ENCODE measurements around the gene DDX10.

DDX10 gene

DNA sequence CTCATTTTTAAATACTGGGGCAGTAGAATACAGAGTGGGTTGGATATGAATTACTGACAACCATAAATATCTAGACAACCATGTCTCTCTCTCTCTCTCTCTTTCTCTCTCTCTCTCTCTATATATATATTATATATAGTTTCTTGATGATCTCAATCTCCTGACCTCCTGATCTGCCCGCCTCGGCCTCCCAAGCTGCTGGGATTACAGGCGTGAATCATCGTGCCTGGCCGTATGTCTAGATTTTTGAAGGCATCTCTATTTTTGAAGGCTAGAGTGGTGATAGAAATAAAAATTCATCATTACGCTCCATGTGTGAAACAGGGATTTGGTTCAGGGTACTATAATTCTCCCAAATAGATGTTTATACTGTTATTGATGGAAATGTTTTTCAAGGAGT lies 84.1 kb downstream of the DDX10 start:
- no peak for DNase-seq (ENCODE audit: low spot score)
- no peak overlapping the region for H3K27ac ChIP-seq
- TF ChIP-seq, protein P1, sequence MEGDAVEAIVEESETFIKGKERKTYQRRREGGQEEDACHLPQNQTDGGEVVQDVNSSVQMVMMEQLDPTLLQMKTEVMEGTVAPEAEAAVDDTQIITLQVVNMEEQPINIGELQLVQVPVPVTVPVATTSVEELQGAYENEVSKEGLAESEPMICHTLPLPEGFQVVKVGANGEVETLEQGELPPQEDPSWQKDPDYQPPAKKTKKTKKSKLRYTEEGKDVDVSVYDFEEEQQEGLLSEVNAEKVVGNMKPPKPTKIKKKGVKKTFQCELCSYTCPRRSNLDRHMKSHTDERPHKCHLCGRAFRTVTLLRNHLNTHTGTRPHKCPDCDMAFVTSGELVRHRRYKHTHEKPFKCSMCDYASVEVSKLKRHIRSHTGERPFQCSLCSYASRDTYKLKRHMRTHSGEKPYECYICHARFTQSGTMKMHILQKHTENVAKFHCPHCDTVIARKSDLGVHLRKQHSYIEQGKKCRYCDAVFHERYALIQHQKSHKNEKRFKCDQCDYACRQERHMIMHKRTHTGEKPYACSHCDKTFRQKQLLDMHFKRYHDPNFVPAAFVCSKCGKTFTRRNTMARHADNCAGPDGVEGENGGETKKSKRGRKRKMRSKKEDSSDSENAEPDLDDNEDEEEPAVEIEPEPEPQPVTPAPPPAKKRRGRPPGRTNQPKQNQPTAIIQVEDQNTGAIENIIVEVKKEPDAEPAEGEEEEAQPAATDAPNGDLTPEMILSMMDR (IDR thresholded peaks at IDR 0.05): no peak
- no peak overlapping the region for H3K4me3 ChIP-seq

DNA sequence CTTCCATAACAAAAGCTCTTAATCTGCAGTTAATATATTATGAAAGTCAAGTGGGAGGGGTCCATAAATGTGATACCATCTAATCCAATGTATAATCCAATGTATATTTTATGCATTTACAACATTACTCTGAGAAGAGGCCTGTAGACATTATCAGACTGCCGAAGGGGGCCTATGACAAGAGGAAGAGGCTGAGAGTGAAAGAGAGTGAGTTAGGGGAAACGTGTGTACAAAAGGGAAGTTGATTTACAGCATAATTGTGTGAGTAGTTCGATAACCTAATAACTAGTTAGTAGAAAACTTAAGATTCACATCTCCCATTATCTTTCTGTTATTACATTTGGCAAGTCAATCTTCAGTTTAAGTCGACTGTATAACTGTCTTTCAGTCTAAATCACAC lies 86.6 kb downstream of the DDX10 start:
- H3K27ac ChIP-seq: no peak overlapping the region
- TF ChIP-seq, protein P1 (IDR thresholded peaks at IDR 0.05): no peak
- no peak overlapping the region for H3K4me3 ChIP-seq
- no peak for DNase-seq (ENCODE audit: low spot score)

DNA sequence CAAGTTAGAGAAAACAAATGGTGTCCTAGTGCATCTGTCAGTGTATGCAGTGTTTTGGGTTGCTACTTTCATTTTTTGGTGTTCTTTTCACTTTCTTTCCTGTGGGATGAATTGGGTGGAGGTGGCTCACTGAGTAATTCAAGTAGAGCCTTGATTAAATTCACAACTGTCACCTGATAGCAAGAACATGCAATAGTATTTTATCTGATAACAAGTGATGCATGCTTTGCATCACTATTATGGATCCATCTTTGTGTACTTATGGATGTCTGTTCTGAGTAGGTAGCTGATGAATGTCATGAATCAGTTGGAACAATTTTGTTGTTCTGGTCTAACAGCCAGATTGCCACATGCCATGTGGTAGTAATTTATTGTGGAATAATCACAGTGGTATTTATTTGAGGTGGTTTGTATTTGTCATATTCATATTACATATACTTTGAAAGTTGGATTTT lies 87.5 kb downstream of the DDX10 start:
- DNase-seq (ENCODE audit: low spot score): no peak
- Histone ChIP-seq H3K4me3 (no peak overlapping the region), H3K27ac (no peak overlapping the region)
- TF ChIP-seq, protein P1 (IDR thresholded peaks at IDR 0.05): no peak

DNA sequence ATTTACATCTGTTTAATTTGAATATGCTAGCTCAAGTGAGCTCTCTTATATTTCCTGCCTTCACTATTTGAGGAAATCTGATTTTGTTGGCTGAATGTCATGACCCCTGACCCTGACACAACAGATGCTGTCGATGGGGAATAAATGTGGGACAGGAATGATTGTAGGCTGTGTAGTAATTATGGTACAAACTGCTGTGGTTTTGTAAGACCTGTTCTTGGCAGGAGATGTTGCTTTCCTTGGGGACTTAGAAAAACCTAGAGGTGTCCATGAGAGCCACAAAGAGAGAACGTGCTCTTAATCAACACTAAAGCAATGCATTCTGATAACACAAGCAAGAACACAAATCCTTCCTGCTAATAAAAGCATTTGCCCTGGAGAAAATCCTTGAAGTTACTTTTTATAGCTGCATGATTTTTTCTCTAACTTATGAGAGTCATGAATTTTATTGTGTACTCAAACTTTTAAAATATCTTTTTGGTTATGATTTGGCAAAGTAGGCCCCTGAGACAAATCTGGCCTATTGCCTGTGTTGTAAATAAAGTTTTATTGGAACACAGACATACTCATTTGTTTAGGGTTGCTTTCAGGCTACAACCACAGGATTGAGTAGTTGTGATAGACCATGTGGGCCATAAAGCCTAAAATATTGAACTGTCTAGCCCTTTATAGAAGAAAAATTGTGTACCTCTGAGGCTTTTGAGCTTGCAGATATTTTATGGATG lies 90.2 kb downstream of the DDX10 start:
- no peak overlapping the region for H3K4me3 ChIP-seq
- TF ChIP-seq, protein P1 (IDR thresholded peaks at IDR 0.05): no peak
- peak overlapping the region; percentile 20 to 38 for H3K27ac ChIP-seq
- DNase-seq (ENCODE audit: low spot score): no peak

DNA sequence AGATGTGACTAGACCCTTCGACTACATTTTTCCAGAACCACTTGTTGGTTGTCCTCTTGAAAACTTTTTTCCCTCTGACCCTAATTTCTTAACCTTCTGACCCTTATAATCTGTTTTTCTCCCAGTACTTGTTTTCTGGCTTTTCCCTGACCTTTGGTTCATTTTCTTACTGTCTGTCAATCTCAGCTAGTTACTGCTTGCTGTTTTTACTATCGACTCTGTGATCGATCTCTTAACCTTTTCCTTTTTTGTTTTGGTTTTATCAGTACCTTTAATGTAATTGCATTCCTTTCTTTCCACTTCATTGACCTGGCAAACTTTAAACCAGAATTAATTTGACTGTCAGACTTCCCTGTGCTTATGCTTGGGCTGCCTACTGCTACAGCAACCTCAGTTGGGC lies 92.8 kb downstream of the DDX10 start:
- Histone ChIP-seq H3K27ac (no peak overlapping the region), H3K4me3 (no peak overlapping the region)
- DNase-seq (ENCODE audit: low spot score): no peak
- TF ChIP-seq, protein P1 (IDR thresholded peaks at IDR 0.05): no peak

DNA sequence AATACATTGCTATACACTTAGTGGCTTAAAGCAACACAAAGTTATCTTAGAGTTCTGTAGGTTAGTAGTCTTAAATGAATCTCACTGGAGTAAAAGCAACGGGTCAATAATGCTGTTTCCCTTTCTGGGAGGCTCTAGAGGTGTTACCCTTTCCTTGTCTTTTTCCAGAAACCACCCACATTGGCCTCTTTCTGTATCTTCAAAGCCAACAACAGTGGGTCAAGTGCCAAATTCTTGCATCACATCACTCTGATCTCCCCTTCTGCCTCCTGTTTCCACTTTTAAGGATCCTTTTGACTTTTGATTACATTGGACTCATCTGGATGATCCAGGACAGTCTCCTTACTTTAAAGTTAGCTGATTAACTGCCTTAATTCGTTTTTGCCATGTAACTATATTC lies 93.6 kb downstream of the DDX10 start:
- H3K4me3 ChIP-seq: no peak overlapping the region
- no peak for DNase-seq (ENCODE audit: low spot score)
- no peak overlapping the region for H3K27ac ChIP-seq
- TF ChIP-seq, protein P1 (IDR thresholded peaks at IDR 0.05): no peak

DNA sequence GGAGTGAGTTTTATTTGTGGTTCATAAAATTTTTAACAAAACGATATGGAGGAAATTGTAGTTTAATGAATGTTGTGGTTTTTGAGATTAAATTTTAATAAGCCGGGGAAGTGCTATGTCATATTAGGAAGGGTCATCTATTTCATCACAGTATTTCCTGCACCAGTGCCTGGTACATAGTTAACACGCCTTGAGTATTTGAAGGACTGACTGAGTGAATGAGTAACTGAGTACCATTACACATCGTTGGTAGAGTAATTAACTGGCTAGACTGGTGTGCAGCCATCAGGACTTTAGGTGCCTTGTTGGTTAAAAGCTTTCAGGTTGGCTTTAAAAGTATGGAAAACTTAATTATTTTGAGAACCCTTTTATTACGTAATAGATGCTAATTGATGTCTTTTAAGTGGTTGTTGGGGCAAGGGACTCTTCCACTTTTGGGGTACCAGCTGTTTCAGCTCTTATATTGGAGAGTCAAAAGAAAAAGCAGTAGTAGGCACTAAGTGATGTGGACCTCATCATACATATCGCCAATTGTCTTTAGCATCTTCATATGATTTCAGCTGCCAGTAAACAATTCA lies 101.8 kb downstream of the DDX10 start:
- DNase-seq (ENCODE audit: low spot score): no peak

More for the DNA sequence above, 101.8 kb downstream of the DDX10 start:
- TF ChIP-seq, protein P1 (IDR thresholded peaks at IDR 0.05): no peak
- Histone ChIP-seq H3K27ac (no peak overlapping the region), H3K4me3 (no peak overlapping the region)
